Mesenchymal stem cell (in vitro differentiated cells and primary cell): Measurements from ENCODE around the gene CUEDC1.

Source experiments
- DNase-seq: peaks from one replicate; pipeline ENCODE4 v3.0.0-alpha.2; 2013
- H2AFZ ChIP-seq: one replicate; pipeline ENCODE4 v1.6.1; 2013; ENCODE audit warnings: low read depth, mild to moderate bottlenecking, control low read depth, inconsistent platforms, low read length, moderate library complexity
- H2AK5ac ChIP-seq: 2 replicates; pipeline ENCODE4 v1.6.1; 2013; ENCODE audit warnings: low read length, moderate library complexity, mild to moderate bottlenecking, inconsistent platforms; ENCODE audit not compliant: severe bottlenecking
- H2BK120ac ChIP-seq: one replicate; pipeline ENCODE4 v1.6.1; 2013; ENCODE audit warnings: low read depth, mild to moderate bottlenecking, inconsistent platforms, low read length, moderate library complexity
- H2BK12ac ChIP-seq, 2 experiments: one replicate each; pipeline ENCODE4 v1.6.1; 2013; ENCODE audit warnings: inconsistent platforms in 2 of 2, low read length in 2 of 2, mild to moderate bottlenecking in 2 of 2, moderate library complexity in 2 of 2, control low read depth in 1 of 2
- H2BK15ac ChIP-seq: one replicate; pipeline ENCODE4 v1.6.1; 2013; ENCODE audit warnings: mild to moderate bottlenecking, low read depth, inconsistent platforms; ENCODE audit not compliant: poor library complexity, severe bottlenecking
- H2BK5ac ChIP-seq: 2 replicates; pipeline ENCODE4 v1.6.1; 2013; ENCODE audit warnings: low read depth, mild to moderate bottlenecking, low read length, control low read depth, inconsistent platforms; ENCODE audit not compliant: poor library complexity, severe bottlenecking
- H3K14ac ChIP-seq, 2 experiments: one replicate each; pipeline ENCODE4 v1.6.1; 2013; ENCODE audit warnings: inconsistent platforms in 2 of 2, low read length in 2 of 2, control low read depth in 1 of 2, mild to moderate bottlenecking in 1 of 2, moderate library complexity in 1 of 2
- H3K18ac ChIP-seq, 2 experiments: one replicate each; pipeline ENCODE4 v1.6.1; 2013; ENCODE audit warnings: inconsistent platforms in 2 of 2, low read length in 2 of 2, control low read depth in 1 of 2, low read depth in 1 of 2, mild to moderate bottlenecking in 1 of 2
- H3K23ac ChIP-seq, 2 experiments: one replicate each; pipeline ENCODE4 v1.6.1; 2013; ENCODE audit warnings: inconsistent platforms in 2 of 2, low read length in 2 of 2, mild to moderate bottlenecking in 2 of 2, moderate library complexity in 2 of 2, control low read depth in 1 of 2
- H3K27ac ChIP-seq: 2 replicates; pipeline ENCODE4 v1.5.1; 2013; ENCODE audit warnings: mild to moderate bottlenecking, moderate library complexity, low read length, control low read depth, inconsistent platforms; ENCODE audit not compliant: poor library complexity, severe bottlenecking
- H3K27me3 ChIP-seq, 2 experiments: 2 replicates each; pipeline versions ENCODE4 v1.6.1 to v1.7.0; 2013; ENCODE audit warnings: low read length in 2 of 2, mild to moderate bottlenecking in 2 of 2, moderate library complexity in 2 of 2, control low read depth in 1 of 2, inconsistent platforms in 1 of 2; ENCODE audit not compliant: control insufficient read depth in 1 of 2, insufficient read depth in 1 of 2
- H3K36me3 ChIP-seq, 2 experiments: 2 replicates each; pipeline versions ENCODE4 v1.6.1 to v1.7.0; 2013; ENCODE audit warnings: low read length in 2 of 2, control low read depth in 1 of 2, inconsistent platforms in 1 of 2, low read depth in 1 of 2, mild to moderate bottlenecking in 1 of 2; ENCODE audit not compliant: insufficient read depth in 2 of 2, control insufficient read depth in 1 of 2
- H3K4ac ChIP-seq, 2 experiments: one replicate each; pipeline ENCODE4 v1.6.1; 2013; ENCODE audit warnings: inconsistent platforms in 2 of 2, low read length in 2 of 2, mild to moderate bottlenecking in 2 of 2, moderate library complexity in 2 of 2, control low read depth in 1 of 2, low read depth in 1 of 2
- H3K4me1 ChIP-seq: 2 replicates; pipeline ENCODE4 v1.6.1; 2013; ENCODE audit warnings: low read depth, low read length, control low read depth; ENCODE audit not compliant: control insufficient read depth, insufficient read depth
- H3K4me2 ChIP-seq: 2 replicates; pipeline ENCODE4 v1.6.1; 2013; ENCODE audit warnings: low read length, mild to moderate bottlenecking, inconsistent platforms; ENCODE audit not compliant: poor library complexity, severe bottlenecking
- H3K4me3 ChIP-seq, 2 experiments: 2 replicates each; pipeline versions ENCODE4 v1.5.1 to v1.7.0; 2013; ENCODE audit warnings: low read length in 2 of 2, mild to moderate bottlenecking in 2 of 2, control low read depth in 1 of 2, low read depth in 1 of 2; ENCODE audit not compliant: insufficient read depth in 1 of 2
- H3K79me1 ChIP-seq: replicated peaks from 2 replicates; pipeline ENCODE4 v1.6.1; 2013; ENCODE audit warnings: mild to moderate bottlenecking, control low read depth, low read length, inconsistent platforms; ENCODE audit not compliant: poor library complexity, severe bottlenecking
- H3K9ac ChIP-seq: 2 replicates; pipeline ENCODE4 v1.7.0; 2013; ENCODE audit warnings: mild to moderate bottlenecking, low read length, moderate library complexity
- H3K9me3 ChIP-seq: 2 replicates; pipeline ENCODE4 v1.7.0; 2013; ENCODE audit warnings: mild to moderate bottlenecking, low read length; ENCODE audit not compliant: control insufficient read depth
- H4K8ac ChIP-seq: one replicate; pipeline ENCODE4 v1.6.1; 2013; ENCODE audit warnings: inconsistent platforms, mild to moderate bottlenecking, low read length, moderate library complexity
- H4K91ac ChIP-seq: one replicate; pipeline ENCODE4 v1.6.1; 2013; ENCODE audit warnings: mild to moderate bottlenecking, low read length, inconsistent platforms
- WGBS: methylation state at CpG from one replicate; pipeline ENCODE4 v1.1.7; 2013; ENCODE audit warnings: mixed read lengths; 5-methylcytosine and 5-hydroxymethylcytosine counted together

The CUEDC1 gene

GRCh38 chr17:57870283-57870635 lies 85.0 kb downstream of the CUEDC1 start:
- Histone ChIP-seq H3K4me3 (peak overlapping the region in 1 of 2 experiments; percentile 16), H3K9ac (peak overlapping the region; percentile 45), H3K23ac (peak overlapping the region in 1 of 2 experiments; percentile 34), H3K27ac (peak overlapping the region; percentile 87), H3K79me1 (peaks cover 20% of the 10 kb centered on the region), H2BK12ac (peak overlapping the region; percentile 11 to 84), H3K4ac (peak overlapping the region; percentile 1 to 65), H4K8ac (peak overlapping the region; percentile 14), H3K14ac (peak overlapping the region in 1 of 2 experiments; percentile 76), H2BK120ac (peak overlapping the region; percentile 56), H3K36me3 (peaks cover 57 to 66% of the 10 kb centered on the region in 2 experiments), H3K4me2 (no peak overlapping the region), H2BK5ac (no peak overlapping the region), H3K18ac (peak overlapping the region; percentile 6 to 86), H3K9me3 (no peaks in the 10 kb centered on the region), H2AFZ (no peak overlapping the region), H4K91ac (peak overlapping the region; percentile 65), H3K4me1 (peaks cover 56% of the 10 kb centered on the region), H2AK5ac (peak overlapping the region; percentile 80), H3K27me3 (no peaks in the 10 kb centered on the region), H2BK15ac (no peak overlapping the region)
- DNase-seq, result no peak

- WGBS, result 66% methylated on average over 9 of the region's 9 CpGs
Measured at GRCh38 chr17:57869617-57870282, 85.5 kb downstream of the CUEDC1 start.

GRCh38 chr17:57868910-57869616 lies 86.1 kb downstream of the CUEDC1 start:
- no peak overlapping the region for H3K4me2 ChIP-seq
- 91% methylated on average over 11 of the region's 13 CpGs for WGBS
- peaks cover 51% of the 10 kb centered on the region for H3K4me1 ChIP-seq
- peak overlapping the region in 1 of 2 experiments; percentile 7 for H3K4me3 ChIP-seq
- peak overlapping the region; percentile 87 for H3K27ac ChIP-seq
- H4K8ac ChIP-seq, result peak overlapping the region; percentile 76
- peak overlapping the region in 1 of 2 experiments; percentile 25 for H3K23ac ChIP-seq
- H3K9ac ChIP-seq, result peak overlapping the region; percentile 70
- peak overlapping the region; percentile 22 to 61 for H3K4ac ChIP-seq
- H2BK120ac ChIP-seq, result peak overlapping the region; percentile 75
- peak overlapping the region; percentile 2 to 93 for H2BK12ac ChIP-seq
- peak overlapping the region; percentile 67 to 73 for H3K18ac ChIP-seq
- H2AK5ac ChIP-seq, result peak overlapping the region; percentile 89
- no peak for DNase-seq
- peak overlapping the region; percentile 9 for H2BK5ac ChIP-seq
- peaks cover 23% of the 10 kb centered on the region for H3K79me1 ChIP-seq
- H3K9me3 ChIP-seq, result no peaks in the 10 kb centered on the region
- H3K27me3 ChIP-seq, result no peaks in the 10 kb centered on the region
- H2BK15ac ChIP-seq, result peak overlapping the region; percentile 78
- H2AFZ ChIP-seq, result no peak overlapping the region
- H4K91ac ChIP-seq, result peak overlapping the region; percentile 84
- H3K14ac ChIP-seq, result peak overlapping the region in 1 of 2 experiments; percentile 23
- peaks cover 66 to 77% of the 10 kb centered on the region in 2 experiments for H3K36me3 ChIP-seq

More at GRCh38 chr17:57869617-57870282, 85.5 kb downstream of the CUEDC1 start:
- peak overlapping the region in 1 of 2 experiments; percentile 16 for H3K4me3 ChIP-seq
- H3K14ac ChIP-seq, result peak overlapping the region in 1 of 2 experiments; percentile 76
- H2AFZ ChIP-seq, result no peak overlapping the region
- H3K23ac ChIP-seq, result peak overlapping the region in 1 of 2 experiments; percentile 34
- peak overlapping the region; percentile 11 to 93 for H2BK12ac ChIP-seq
- H2BK15ac ChIP-seq, result peak overlapping the region; percentile 78
- H3K18ac ChIP-seq, result peak overlapping the region; percentile 72 to 86
- peak overlapping the region; percentile 56 for H2BK120ac ChIP-seq
- H3K9ac ChIP-seq, result peak overlapping the region; percentile 70
- H3K4ac ChIP-seq, result peak overlapping the region; percentile 1 to 65
- no peaks in the 10 kb centered on the region for H3K27me3 ChIP-seq
- peak overlapping the region; percentile 9 for H2BK5ac ChIP-seq
- peak; percentile 93 for DNase-seq
- H2AK5ac ChIP-seq, result peak overlapping the region; percentile 89
- H3K4me2 ChIP-seq, result no peak overlapping the region
- peaks cover 52% of the 10 kb centered on the region for H3K4me1 ChIP-seq
- H3K9me3 ChIP-seq, result no peaks in the 10 kb centered on the region
- H3K79me1 ChIP-seq, result peaks cover 20% of the 10 kb centered on the region
- H4K91ac ChIP-seq, result peak overlapping the region; percentile 84
- peak overlapping the region; percentile 56 for H4K8ac ChIP-seq
- H3K36me3 ChIP-seq, result peaks cover 61 to 71% of the 10 kb centered on the region in 2 experiments
- peak overlapping the region; percentile 87 for H3K27ac ChIP-seq
